GM12801 (cell line): Measurements from ENCODE around the gene BGN.

ENCODE experiments used
- CTCF ChIP-seq: IDR thresholded peaks from one replicate; pipeline ENCODE4 v1.5.1; 2011; ENCODE audit warnings: control low read depth; ENCODE audit not compliant: insufficient read length; ENCODE audit errors: extremely low read depth

BGN gene

GRCh38 chrX:153523269-153523668 lies 28.5 kb downstream of the BGN start:
- TF ChIP-seq CTCF, result no peak

- no peak for TF ChIP-seq CTCF
Observed at GRCh38 chrX:153524234-153524633, 29.5 kb downstream of the BGN start.

GRCh38 chrX:153525451-153525850 lies 30.7 kb downstream of the BGN start:
- TF ChIP-seq CTCF, result no peak

- TF ChIP-seq CTCF, result no peak
Observed at GRCh38 chrX:153526042-153526441, 31.3 kb downstream of the BGN start.

GRCh38 chrX:153526801-153527200 lies 32.0 kb downstream of the BGN start:
- TF ChIP-seq CTCF, result no peak

GRCh38 chrX:153527208-153527607 lies 32.4 kb downstream of the BGN start:
- TF ChIP-seq CTCF, result no peak

GRCh38 chrX:153530411-153531129 lies 35.8 kb downstream of the BGN start:
- no peak for TF ChIP-seq CTCF
